SU-DHL-6 (cell line): Measurements from ENCODE around the gene PDE4D.

ENCODE experiments used
- H2AFZ ChIP-seq: fragments of 200-600 bp; sonication (generic); 2 replicates; pipeline ENCODE4 v1.6.1; 2014; ENCODE audit warnings: low read depth, mild to moderate bottlenecking, moderate library complexity, mixed read lengths, antibody characterized with exemption, low read length; ENCODE audit not compliant: severe bottlenecking
- H3F3A ChIP-seq: fragments of 200-600 bp; shearing (Covaris generic); 2 replicates; pipeline ENCODE4 v1.6.0; 2016; ENCODE audit warnings: antibody characterized with exemption, mild to moderate bottlenecking; ENCODE audit not compliant: insufficient read depth
- H3K27ac ChIP-seq: fragments of 200-600 bp; sonication (generic); 2 replicates; pipeline ENCODE4 v1.5.1; 2016; ENCODE audit warnings: low read depth, mild to moderate bottlenecking, low read length, moderate library complexity, mixed read lengths
- H3K27me3 ChIP-seq: fragments of 200-600 bp; sonication (generic), shearing (Covaris generic); 2 replicates; pipeline ENCODE4 v1.6.0; 2014; ENCODE audit warnings: mild to moderate bottlenecking, low read length
- H3K36me3 ChIP-seq: fragments of 200-600 bp; sonication (generic); 2 replicates; pipeline ENCODE4 v1.6.1; 2014; ENCODE audit warnings: mild to moderate bottlenecking, low read length, mixed read lengths
- H3K4me2 ChIP-seq: fragments of 300-600, 200-600 bp; shearing (Covaris generic), sonication (generic); 2 replicates; pipeline ENCODE4 v1.6.0; 2014; ENCODE audit warnings: low read length, low read depth, mild to moderate bottlenecking; ENCODE audit not compliant: poor library complexity, severe bottlenecking
- H3K4me3 ChIP-seq: fragments of 200-600 bp; sonication (generic); 2 replicates; pipeline ENCODE4 v1.5.1; 2014; ENCODE audit warnings: antibody characterized with exemption, low read length, mild to moderate bottlenecking, mixed read lengths; ENCODE audit not compliant: insufficient read depth, poor library complexity, severe bottlenecking
- H3K79me2 ChIP-seq: fragments of 200-600 bp; sonication (generic); 2 replicates; pipeline ENCODE4 v1.6.1; 2014; ENCODE audit warnings: mild to moderate bottlenecking, low read length, moderate library complexity; ENCODE audit not compliant: insufficient read depth
- H3K9ac ChIP-seq: fragments of 200-600 bp; sonication (generic); 2 replicates; pipeline ENCODE4 v1.7.0; 2014; ENCODE audit warnings: mild to moderate bottlenecking, low read length
- H3K9me2 ChIP-seq: fragments of 200-600 bp; sonication (generic); replicated peaks from 2 replicates; pipeline ENCODE4 v1.6.1; 2014; ENCODE audit warnings: low read length; ENCODE audit not compliant: insufficient read depth
- H3K9me3 ChIP-seq: fragments of 200-600 bp; sonication (generic); 2 replicates; pipeline ENCODE4 v1.6.1; 2014; ENCODE audit warnings: low read length, mixed read lengths; ENCODE audit not compliant: insufficient read depth
- H4K20me1 ChIP-seq: fragments of 200-600 bp; sonication (generic); 2 replicates; pipeline ENCODE4 v1.6.1; 2014; ENCODE audit warnings: low read depth, mild to moderate bottlenecking, antibody characterized with exemption, low read length, moderate library complexity, mixed read lengths
- CTCF ChIP-seq: fragments of 200-600 bp; sonication (generic); IDR thresholded peaks from one replicate; pipeline ENCODE4 v1.5.1; 2017; ENCODE audit warnings: antibody characterized with exemption, mild to moderate bottlenecking, low read length, moderate library complexity; ENCODE audit not compliant: insufficient read depth, poor library complexity, severe bottlenecking
- EZH2phosphoT487 ChIP-seq: fragments of 200-600 bp; sonication (generic), shearing (Covaris generic); conservative IDR thresholded peaks from 2 replicates; pipeline ENCODE4 v1.6.1; 2018; ENCODE audit warnings: mild to moderate bottlenecking, antibody characterized with exemption, low read length, moderate library complexity, mixed read lengths

The PDE4D gene

GRCh38 chr5:58987193-58987592 is 906.3 kb downstream of the PDE4D start:
- Histone ChIP-seq H3K36me3 (no peaks in the 10 kb centered on the region), H3K79me2 (no peaks in the 10 kb centered on the region), H3K9me3 (no peaks in the 10 kb centered on the region), H3K9me2 (no peaks in the 10 kb centered on the region), H2AFZ (no peak overlapping the region), H4K20me1 (no peaks in the 10 kb centered on the region), H3K27me3 (no peaks in the 10 kb centered on the region), H3K9ac (no peak overlapping the region), H3K27ac (no peak overlapping the region), H3K4me3 (no peak overlapping the region), H3F3A (no peaks in the 10 kb centered on the region), H3K4me2 (no peak overlapping the region)
- TF ChIP-seq CTCF (no peak), EZH2phosphoT487 (no peak)

- H3K36me3 ChIP-seq: no peaks in the 10 kb centered on the region
- H3K9me2 ChIP-seq: no peaks in the 10 kb centered on the region
- no peaks in the 10 kb centered on the region for H4K20me1 ChIP-seq
- H3K27ac ChIP-seq: no peak overlapping the region
- no peaks in the 10 kb centered on the region for H3K9me3 ChIP-seq
- H3K4me3 ChIP-seq: no peak overlapping the region
- H3K27me3 ChIP-seq: no peaks in the 10 kb centered on the region
- no peak overlapping the region for H3K9ac ChIP-seq
- TF ChIP-seq CTCF (no peak), EZH2phosphoT487 (no peak)
- H3K79me2 ChIP-seq: no peaks in the 10 kb centered on the region
- no peaks in the 10 kb centered on the region for H3F3A ChIP-seq
- no peak overlapping the region for H2AFZ ChIP-seq
- H3K4me2 ChIP-seq: no peak overlapping the region
These were observed 907.2 kb downstream of the PDE4D start for GRCh38 chr5:58986281-58986680.

- H3K4me2 ChIP-seq: no peak overlapping the region
- TF ChIP-seq CTCF (no peak), EZH2phosphoT487 (no peak)
- H3K9me3 ChIP-seq: no peaks in the 10 kb centered on the region
- no peak overlapping the region for H2AFZ ChIP-seq
- H3K4me3 ChIP-seq: no peak overlapping the region
- H3K79me2 ChIP-seq: no peaks in the 10 kb centered on the region
- no peak overlapping the region for H3K27ac ChIP-seq
- no peaks in the 10 kb centered on the region for H3F3A ChIP-seq
- no peaks in the 10 kb centered on the region for H3K36me3 ChIP-seq
- no peak overlapping the region for H3K9ac ChIP-seq
- H3K27me3 ChIP-seq: no peaks in the 10 kb centered on the region
- no peaks in the 10 kb centered on the region for H4K20me1 ChIP-seq
- H3K9me2 ChIP-seq: no peaks in the 10 kb centered on the region
These were observed 907.8 kb downstream of the PDE4D start for GRCh38 chr5:58985759-58986158.

GRCh38 chr5:58985311-58985710 is 908.2 kb downstream of the PDE4D start:
- Histone ChIP-seq H3K27ac (no peak overlapping the region), H2AFZ (no peak overlapping the region), H3K9me3 (no peaks in the 10 kb centered on the region), H4K20me1 (no peaks in the 10 kb centered on the region), H3K4me3 (no peak overlapping the region), H3K9me2 (no peaks in the 10 kb centered on the region), H3K9ac (no peak overlapping the region), H3K36me3 (no peaks in the 10 kb centered on the region), H3F3A (no peaks in the 10 kb centered on the region), H3K4me2 (no peak overlapping the region), H3K27me3 (no peaks in the 10 kb centered on the region), H3K79me2 (no peaks in the 10 kb centered on the region)
- TF ChIP-seq EZH2phosphoT487: no peak
- no peak for TF ChIP-seq CTCF
